ENCODE measurements around the gene EYA2.

DNA sequence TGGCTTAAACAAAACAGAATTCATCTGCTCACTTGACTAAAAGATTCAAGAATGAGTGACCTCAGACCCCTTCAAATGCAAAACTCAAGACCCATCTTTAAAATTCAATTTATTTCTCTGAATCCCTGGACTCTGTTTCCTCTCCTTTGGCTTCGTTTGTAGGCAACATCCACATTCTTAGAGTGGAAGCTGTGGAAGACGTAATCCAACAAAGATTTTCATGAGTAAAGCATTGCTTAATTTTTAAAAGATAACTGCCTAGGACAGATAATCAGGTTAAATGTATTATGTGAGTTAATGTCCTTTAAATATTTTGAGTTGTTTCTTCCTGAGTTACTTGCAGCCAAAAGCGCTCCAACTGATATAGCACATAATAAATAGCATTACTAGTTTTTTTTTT, 297.3 kb downstream of the EYA2 start:
- TF ChIP-seq, protein P1, sequence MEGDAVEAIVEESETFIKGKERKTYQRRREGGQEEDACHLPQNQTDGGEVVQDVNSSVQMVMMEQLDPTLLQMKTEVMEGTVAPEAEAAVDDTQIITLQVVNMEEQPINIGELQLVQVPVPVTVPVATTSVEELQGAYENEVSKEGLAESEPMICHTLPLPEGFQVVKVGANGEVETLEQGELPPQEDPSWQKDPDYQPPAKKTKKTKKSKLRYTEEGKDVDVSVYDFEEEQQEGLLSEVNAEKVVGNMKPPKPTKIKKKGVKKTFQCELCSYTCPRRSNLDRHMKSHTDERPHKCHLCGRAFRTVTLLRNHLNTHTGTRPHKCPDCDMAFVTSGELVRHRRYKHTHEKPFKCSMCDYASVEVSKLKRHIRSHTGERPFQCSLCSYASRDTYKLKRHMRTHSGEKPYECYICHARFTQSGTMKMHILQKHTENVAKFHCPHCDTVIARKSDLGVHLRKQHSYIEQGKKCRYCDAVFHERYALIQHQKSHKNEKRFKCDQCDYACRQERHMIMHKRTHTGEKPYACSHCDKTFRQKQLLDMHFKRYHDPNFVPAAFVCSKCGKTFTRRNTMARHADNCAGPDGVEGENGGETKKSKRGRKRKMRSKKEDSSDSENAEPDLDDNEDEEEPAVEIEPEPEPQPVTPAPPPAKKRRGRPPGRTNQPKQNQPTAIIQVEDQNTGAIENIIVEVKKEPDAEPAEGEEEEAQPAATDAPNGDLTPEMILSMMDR (IDR thresholded peaks at IDR 0.05; ENCODE audit: extremely low read depth in 1 of 2, insufficient read depth in 1 of 2, low read depth in 1 of 2, low read length in 2 of 2): no peak
- TF ChIP-seq GATA2 (IDR thresholded peaks at IDR 0.05; ENCODE audit: insufficient read depth, insufficient read length, low read depth, low read length) (no peak), JUN (IDR thresholded peaks at IDR 0.05; ENCODE audit: borderline replicate concordance, insufficient read depth, insufficient read length, low read depth) (no peak), POLR2AphosphoS5 (IDR thresholded peaks at IDR 0.05; ENCODE audit: insufficient read depth, low read depth, low read length) (no peak), POLR2A (IDR thresholded peaks at IDR 0.05; ENCODE audit: low read depth, low read length) (no peak), EZH2 (IDR thresholded peaks at IDR 0.05; ENCODE audit: borderline replicate concordance, low read depth, low read length, severe bottlenecking) (no peak), FOS (IDR thresholded peaks at IDR 0.05; ENCODE audit: borderline replicate concordance, insufficient read depth, low read length) (no peak)
- TF ChIP-seq, protein P2, sequence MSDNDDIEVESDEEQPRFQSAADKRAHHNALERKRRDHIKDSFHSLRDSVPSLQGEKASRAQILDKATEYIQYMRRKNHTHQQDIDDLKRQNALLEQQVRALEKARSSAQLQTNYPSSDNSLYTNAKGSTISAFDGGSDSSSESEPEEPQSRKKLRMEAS (IDR thresholded peaks at IDR 0.05; ENCODE audit: insufficient read depth, insufficient read length): no peak

Measured in endothelial cell of umbilical vein (primary cell).